ENCODE measurements around the gene CSHL1. TPM values are rescaled to one million over a fixed set of nuclear protein-coding genes. Genes with fewer than 3 reads are reported as not detected.
"Not testable (repeated sequence)": the region's sequence is repeated elsewhere in the genome, so short reads cannot be mapped to it uniquely, and the experiment has no call there.

CSHL1 gene
- polyA plus RNA-seq, 1 donor from 2014 or later: not detected

GRCh38 chr17:63873577-63873976 lies 37.5 kb downstream of the CSHL1 start, which contains the start of gene CSH2:
CSH2 (minus strand) TSS chr17:63873677; CDS start chr17:63873614, 63 bp downstream.
- H2AFZ ChIP-seq (ENCODE audit: low read depth, low read length); H3K27me3 ChIP-seq (ENCODE audit: insufficient read depth, low read depth, low read length); H3K79me2 ChIP-seq (replicated peaks; ENCODE audit: insufficient read depth, low read length); H3F3A ChIP-seq (ENCODE audit: insufficient read depth, low read length, poor library complexity, severe bottlenecking); H3K4me3 ChIP-seq (ENCODE audit: low read length); H3K9me3 ChIP-seq (ENCODE audit: low read length); H3K4me2 ChIP-seq (ENCODE audit: low read length); H3K9ac ChIP-seq (ENCODE audit: low read length); H4K20me1 ChIP-seq (ENCODE audit: insufficient read depth); H3K36me3 ChIP-seq (ENCODE audit: insufficient read depth, low read length); H3K9me2 ChIP-seq (ENCODE audit: insufficient read depth, low read length); H3K27ac ChIP-seq (ENCODE audit: low read length): not testable (repeated sequence)

DNA sequence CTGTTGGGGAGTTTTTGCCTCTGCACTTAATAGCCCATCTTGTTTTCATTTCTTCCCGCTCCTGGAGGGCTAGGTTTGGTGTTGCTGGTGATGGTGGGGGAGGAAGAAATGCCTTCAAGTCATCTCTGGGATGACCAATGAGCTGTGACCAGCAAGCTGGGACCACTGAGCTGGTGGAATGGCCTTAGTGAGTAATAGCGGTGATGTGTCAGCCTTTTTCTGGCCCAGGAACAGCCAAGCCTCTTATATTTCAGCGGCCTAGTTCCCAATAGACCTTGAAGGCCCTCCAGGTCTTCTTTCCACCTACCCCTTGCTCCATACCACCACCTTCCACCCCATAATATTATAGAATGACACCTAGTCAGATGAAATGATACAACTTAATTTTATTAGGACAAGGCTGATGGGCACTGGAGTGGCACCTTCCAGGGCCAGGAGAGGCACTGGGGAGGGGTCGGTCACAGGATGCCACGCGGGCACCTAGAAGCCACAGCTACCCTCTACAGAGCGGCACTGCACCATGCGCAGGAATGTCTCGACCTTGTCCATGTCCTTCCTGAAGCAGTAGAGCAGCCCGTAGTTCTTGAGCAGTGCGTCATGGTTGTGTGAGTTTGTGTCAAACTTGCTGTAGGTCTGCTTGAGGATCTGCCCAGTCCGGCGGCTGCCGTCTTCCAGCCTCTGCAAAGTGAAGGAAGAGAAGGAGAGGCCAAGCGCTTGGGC lies 39.3 kb downstream of the CSHL1 start:
- H3K9ac ChIP-seq (ENCODE audit: low read length); H3K79me2 ChIP-seq (replicated peaks; ENCODE audit: insufficient read depth, low read length); H3K4me3 ChIP-seq (ENCODE audit: low read length); H2AFZ ChIP-seq (ENCODE audit: low read depth, low read length); H3K4me2 ChIP-seq (ENCODE audit: low read length); H3K36me3 ChIP-seq (ENCODE audit: insufficient read depth, low read length); H3K9me3 ChIP-seq (ENCODE audit: low read length); H4K20me1 ChIP-seq (ENCODE audit: insufficient read depth); H3K27ac ChIP-seq (ENCODE audit: low read length); H3F3A ChIP-seq (ENCODE audit: insufficient read depth, low read length, poor library complexity, severe bottlenecking); H3K9me2 ChIP-seq (ENCODE audit: insufficient read depth, low read length); H3K27me3 ChIP-seq (ENCODE audit: insufficient read depth, low read depth, low read length): not testable (repeated sequence)

- H4K20me1 ChIP-seq (ENCODE audit: insufficient read depth); H3K9me3 ChIP-seq (ENCODE audit: low read length); H3K27ac ChIP-seq (ENCODE audit: low read length); H2AFZ ChIP-seq (ENCODE audit: low read depth, low read length); H3K79me2 ChIP-seq (replicated peaks; ENCODE audit: insufficient read depth, low read length); H3K36me3 ChIP-seq (ENCODE audit: insufficient read depth, low read length); H3K9me2 ChIP-seq (ENCODE audit: insufficient read depth, low read length); H3K4me3 ChIP-seq (ENCODE audit: low read length); H3K27me3 ChIP-seq (ENCODE audit: insufficient read depth, low read depth, low read length); H3F3A ChIP-seq (ENCODE audit: insufficient read depth, low read length, poor library complexity, severe bottlenecking); H3K4me2 ChIP-seq (ENCODE audit: low read length); H3K9ac ChIP-seq (ENCODE audit: low read length): not testable (repeated sequence)
These were observed 40.8 kb downstream of the CSHL1 start for GRCh38 chr17:63870292-63870665.

DNA sequence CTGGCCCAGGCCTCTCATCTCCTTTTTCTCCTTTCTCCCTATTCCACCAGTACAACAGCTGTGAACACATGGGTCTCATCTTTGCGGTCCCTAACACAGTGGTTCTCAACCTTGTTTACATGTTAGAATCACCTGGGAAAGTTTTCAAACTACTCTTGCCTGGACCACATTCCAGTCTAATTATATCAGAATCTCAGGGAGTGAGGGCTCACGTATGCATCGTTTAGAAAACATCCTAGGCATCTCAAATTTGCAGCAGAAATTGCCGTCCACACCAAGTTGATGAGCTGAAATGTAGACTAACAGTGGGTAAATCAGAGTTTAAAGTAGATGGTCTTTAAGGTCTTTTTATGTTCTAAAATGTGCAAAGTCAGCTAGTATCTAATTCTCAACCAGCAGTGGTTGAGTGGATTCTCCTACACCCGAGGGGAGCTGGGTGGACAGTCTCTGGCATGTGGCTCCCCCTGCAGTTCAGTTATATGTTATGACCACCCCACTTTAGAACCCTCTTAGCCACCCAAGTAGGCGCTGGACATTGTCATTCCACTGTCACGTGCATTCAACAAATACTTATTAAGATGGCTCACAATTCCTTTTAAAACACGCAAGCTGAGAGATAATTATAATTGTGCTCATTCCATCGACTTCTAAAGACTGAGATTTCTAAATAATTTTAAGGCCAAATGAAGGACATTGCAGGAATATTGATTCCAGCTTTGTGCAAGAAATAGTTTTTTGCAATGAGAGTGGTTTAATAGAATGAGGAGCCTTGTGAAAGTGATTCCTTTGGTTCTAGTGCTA lies 41.4 kb downstream of the CSHL1 start:
- H3K9ac ChIP-seq (ENCODE audit: low read length); H2AFZ ChIP-seq (ENCODE audit: low read depth, low read length); H3F3A ChIP-seq (ENCODE audit: insufficient read depth, low read length, poor library complexity, severe bottlenecking); H3K9me3 ChIP-seq (ENCODE audit: low read length); H3K36me3 ChIP-seq (ENCODE audit: insufficient read depth, low read length); H3K79me2 ChIP-seq (replicated peaks; ENCODE audit: insufficient read depth, low read length); H3K27ac ChIP-seq (ENCODE audit: low read length); H3K9me2 ChIP-seq (ENCODE audit: insufficient read depth, low read length); H3K4me2 ChIP-seq (ENCODE audit: low read length); H4K20me1 ChIP-seq (ENCODE audit: insufficient read depth); H3K4me3 ChIP-seq (ENCODE audit: low read length); H3K27me3 ChIP-seq (ENCODE audit: insufficient read depth, low read depth, low read length): not testable (repeated sequence)

DNA sequence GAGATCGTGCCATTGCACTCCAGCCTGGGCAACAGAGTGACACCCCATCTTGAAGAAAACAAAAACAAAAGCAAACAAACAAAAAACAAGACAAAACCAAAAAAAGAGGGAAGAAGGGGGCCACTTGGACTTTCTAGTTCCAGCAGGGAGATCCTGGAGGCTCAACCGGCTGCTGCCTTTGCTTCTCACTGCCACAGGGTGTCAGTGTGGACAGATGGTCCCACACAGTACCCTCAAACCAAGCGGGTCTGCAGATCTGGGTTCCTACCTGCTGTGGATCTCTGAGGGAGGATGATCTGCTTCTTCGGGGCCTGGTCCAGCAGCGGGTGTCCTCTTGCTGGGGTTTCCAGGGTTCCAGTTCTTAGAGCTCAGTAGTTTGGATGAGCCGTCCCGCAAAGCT lies 44.4 kb downstream of the CSHL1 start:
- H2AFZ ChIP-seq (ENCODE audit: low read depth, low read length); H3K79me2 ChIP-seq (replicated peaks; ENCODE audit: insufficient read depth, low read length); H3K27ac ChIP-seq (ENCODE audit: low read length); H3K9me2 ChIP-seq (ENCODE audit: insufficient read depth, low read length); H3F3A ChIP-seq (ENCODE audit: insufficient read depth, low read length, poor library complexity, severe bottlenecking); H3K36me3 ChIP-seq (ENCODE audit: insufficient read depth, low read length); H3K9me3 ChIP-seq (ENCODE audit: low read length); H3K4me2 ChIP-seq (ENCODE audit: low read length); H4K20me1 ChIP-seq (ENCODE audit: insufficient read depth); H3K27me3 ChIP-seq (ENCODE audit: insufficient read depth, low read depth, low read length); H3K9ac ChIP-seq (ENCODE audit: low read length); H3K4me3 ChIP-seq (ENCODE audit: low read length): not testable (repeated sequence)

Small RNA genes lying within 50 kb of the gene (small RNA-seq; reads per million reads assigned to genes)
- gene AC040958.1: 0 reads per million in 3 experiments
- 0 reads per million in 3 experiments for gene AC127029.1
- gene GH1: 0 reads per million in 3 experiments

Other genes starting within 250 kb of the CSHL1 start
- 116 and 132 TPM in 2 replicates for gene LIMD2, start 211.1 kb downstream of the CSHL1 start, polyA plus RNA-seq
- gene STRADA, start 169.5 kb downstream of the CSHL1 start, polyA plus RNA-seq: 15.6 and 18.4 TPM in 2 replicates
- gene CCDC47, start 137.7 kb downstream of the CSHL1 start, polyA plus RNA-seq: 47.2 and 49.3 TPM in 2 replicates
- 114 and 115 TPM in 2 replicates for gene DDX42, start 137.1 kb downstream of the CSHL1 start, polyA plus RNA-seq
- gene PSMC5, start 83.8 kb downstream of the CSHL1 start, polyA plus RNA-seq: 63.1 and 69.5 TPM in 2 replicates
- 23.2 and 25.8 TPM in 2 replicates for gene FTSJ3, start 83.6 kb downstream of the CSHL1 start, polyA plus RNA-seq
- gene SMARCD2, start 68.6 kb downstream of the CSHL1 start, polyA plus RNA-seq: 24.0 and 33.2 TPM in 2 replicates
- gene CSH2, start 37.6 kb downstream of the CSHL1 start, polyA plus RNA-seq: not detected in 2 replicates
- gene GH2, start 29.3 kb downstream of the CSHL1 start, polyA plus RNA-seq: not detected in 2 replicates
- not detected in 2 replicates for gene CSH1, start 14.7 kb downstream of the CSHL1 start, polyA plus RNA-seq
- not detected in 2 replicates for gene GH1, start 7.6 kb upstream of the CSHL1 start, polyA plus RNA-seq
- gene CD79B, start 21.1 kb upstream of the CSHL1 start, polyA plus RNA-seq: not detected in 2 replicates
- gene SCN4A, start 61.7 kb upstream of the CSHL1 start, polyA plus RNA-seq: not detected in 2 replicates
- gene PRR29, start 87.1 kb upstream of the CSHL1 start, polyA plus RNA-seq: 2.8 and 3.8 TPM in 2 replicates
- not detected in 2 replicates for gene ICAM2, start 109.4 kb upstream of the CSHL1 start, polyA plus RNA-seq
- 2.3 and 5.6 TPM in 2 replicates for gene ERN1, start 218.9 kb upstream of the CSHL1 start, polyA plus RNA-seq